ENCODE measurements around the gene LAPTM5.

LAPTM5 gene

GRCh38 chr1:30755334-30755733 is 2.2 kb downstream of the LAPTM5 start:
- DNase-seq = no peak

DNA sequence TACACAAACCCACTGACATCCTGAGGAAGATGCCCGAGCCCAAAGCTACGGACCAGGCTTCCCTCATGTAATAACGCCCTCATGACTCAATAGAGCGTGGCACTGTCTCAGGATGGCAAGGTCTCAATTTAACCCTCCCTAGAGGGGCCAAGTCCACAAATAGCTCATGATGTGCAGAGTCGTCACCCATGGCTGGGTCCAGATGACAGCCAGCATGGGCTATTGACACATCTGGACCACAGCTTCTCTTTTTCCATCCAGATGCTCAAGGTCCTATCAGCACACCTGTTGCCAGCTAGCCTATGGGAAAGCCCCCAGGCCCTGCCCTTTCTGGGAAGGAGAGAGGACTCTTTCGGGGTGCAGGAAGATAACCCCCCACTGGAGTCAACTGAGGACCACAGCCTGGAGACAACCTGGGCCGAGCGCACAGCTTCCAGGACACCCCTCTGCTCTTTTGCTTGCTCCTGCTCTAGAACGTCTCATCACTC is 2.8 kb downstream of the LAPTM5 start:
- DNase-seq = no peak

GRCh38 chr1:30753660-30754123 is 3.9 kb downstream of the LAPTM5 start:
- no peak for DNase-seq

GRCh38 chr1:30753118-30753517 is 4.5 kb downstream of the LAPTM5 start:
- DNase-seq = no peak

GRCh38 chr1:30752651-30752908 is 5.0 kb downstream of the LAPTM5 start:
- DNase-seq = no peak

- DNase-seq = no peak
Observed at GRCh38 chr1:30751830-30752650, 5.5 kb downstream of the LAPTM5 start.

DNA sequence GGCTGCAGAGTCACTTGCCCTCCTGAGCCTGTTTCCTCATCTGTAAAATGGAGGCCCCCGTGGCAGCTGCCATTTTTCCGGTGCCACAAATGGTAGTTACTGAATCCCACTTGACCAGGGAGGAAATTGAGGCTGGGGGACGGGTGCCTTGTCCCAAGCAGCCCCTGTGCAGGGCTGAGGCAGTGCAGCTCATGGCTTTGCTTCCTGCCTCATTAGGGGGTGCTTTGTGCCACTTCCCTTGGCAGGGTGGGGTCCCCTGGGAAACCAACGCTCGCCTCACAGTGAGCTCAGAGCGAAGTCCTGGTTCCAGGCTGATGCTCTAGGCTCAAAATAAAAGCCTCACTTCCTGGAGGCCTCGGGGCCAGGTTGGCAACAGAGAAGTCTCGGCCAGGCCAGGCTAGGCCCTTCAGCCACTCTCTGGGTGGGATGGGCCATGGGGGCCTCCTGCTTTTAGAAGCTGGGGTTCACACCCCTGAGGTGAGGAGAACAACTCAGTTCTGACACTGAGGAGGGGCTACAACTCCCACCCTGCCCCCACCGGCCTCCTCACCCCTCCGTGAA is 6.8 kb downstream of the LAPTM5 start:
- no peak for DNase-seq

DNA sequence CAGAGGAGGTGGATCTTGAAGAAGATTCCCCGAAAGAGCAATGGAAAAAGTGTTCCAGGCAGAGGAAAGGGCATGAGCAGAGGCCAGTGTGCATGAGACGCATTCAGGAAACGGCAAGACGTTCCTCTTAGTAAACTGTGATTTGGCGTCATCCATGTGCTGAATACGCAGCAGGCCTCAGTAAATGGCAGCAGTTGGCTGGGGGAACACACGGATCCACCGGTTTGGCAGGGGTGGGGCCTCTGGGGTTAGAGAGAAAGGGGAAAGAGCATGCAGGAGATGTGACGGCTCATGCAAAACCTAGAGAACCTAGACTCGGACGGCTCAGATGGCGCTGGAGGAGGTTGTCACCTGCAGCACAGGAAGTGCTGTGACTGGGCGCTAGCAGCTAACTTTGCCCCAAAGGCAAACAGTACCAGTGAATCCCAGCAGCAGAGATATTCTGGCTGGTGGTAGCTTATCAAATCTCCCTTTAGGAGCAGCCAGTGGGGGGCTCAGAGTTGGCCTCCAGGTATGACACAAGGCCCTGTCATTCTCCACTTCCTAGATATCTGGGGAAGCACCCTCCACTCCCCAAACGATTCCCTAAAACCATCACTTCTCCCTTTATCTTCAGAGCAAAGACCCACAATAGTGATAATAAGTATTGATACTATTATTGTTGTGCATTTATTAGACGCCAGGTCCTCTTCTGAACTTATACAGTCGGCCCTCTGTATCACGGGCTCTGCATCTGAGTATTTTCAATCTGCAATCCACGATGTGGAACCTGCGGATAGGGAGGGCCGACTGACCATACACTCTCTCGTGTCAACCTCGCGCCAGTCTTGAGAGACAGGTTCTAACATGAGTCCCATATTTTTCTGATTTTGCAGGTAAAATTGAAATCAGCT is 7.6 kb downstream of the LAPTM5 start:
- no peak for DNase-seq

DNA sequence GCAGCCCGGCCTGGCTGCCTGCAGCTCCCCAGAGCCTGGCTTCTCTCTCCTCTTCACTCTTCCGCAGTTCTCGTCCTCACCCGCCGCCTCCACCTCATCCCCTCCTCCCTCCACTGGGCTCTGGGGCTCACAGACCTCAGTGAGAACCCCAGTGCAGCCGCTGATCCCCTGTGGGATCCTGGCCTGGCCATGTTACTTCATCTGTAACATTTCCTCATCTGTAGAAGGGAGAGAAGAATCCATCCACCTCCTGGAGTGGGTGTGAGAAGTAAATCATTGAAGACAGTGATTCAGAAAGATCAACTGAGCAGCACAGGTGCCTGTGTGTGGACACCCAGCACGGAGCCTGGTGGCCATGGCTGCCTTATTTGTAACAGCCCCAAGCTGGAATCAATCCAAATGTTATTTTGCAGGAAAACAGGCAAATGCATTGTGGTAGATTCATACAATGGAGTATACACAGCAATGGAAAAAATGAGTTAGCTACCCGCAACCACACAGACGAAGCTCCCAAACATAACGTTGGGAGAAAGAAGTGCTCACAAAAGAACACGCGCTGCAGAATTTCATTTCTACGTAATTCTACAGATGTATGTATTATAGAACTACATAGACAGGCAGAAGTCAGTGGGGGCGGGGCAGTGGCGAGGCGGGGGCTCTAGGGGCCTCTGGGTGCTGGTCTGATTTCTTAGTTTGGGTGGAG is 8.7 kb downstream of the LAPTM5 start:
- DNase-seq = no peak

GRCh38 chr1:30748098-30748698 is 9.4 kb downstream of the LAPTM5 start:
- no peak for DNase-seq

DNA sequence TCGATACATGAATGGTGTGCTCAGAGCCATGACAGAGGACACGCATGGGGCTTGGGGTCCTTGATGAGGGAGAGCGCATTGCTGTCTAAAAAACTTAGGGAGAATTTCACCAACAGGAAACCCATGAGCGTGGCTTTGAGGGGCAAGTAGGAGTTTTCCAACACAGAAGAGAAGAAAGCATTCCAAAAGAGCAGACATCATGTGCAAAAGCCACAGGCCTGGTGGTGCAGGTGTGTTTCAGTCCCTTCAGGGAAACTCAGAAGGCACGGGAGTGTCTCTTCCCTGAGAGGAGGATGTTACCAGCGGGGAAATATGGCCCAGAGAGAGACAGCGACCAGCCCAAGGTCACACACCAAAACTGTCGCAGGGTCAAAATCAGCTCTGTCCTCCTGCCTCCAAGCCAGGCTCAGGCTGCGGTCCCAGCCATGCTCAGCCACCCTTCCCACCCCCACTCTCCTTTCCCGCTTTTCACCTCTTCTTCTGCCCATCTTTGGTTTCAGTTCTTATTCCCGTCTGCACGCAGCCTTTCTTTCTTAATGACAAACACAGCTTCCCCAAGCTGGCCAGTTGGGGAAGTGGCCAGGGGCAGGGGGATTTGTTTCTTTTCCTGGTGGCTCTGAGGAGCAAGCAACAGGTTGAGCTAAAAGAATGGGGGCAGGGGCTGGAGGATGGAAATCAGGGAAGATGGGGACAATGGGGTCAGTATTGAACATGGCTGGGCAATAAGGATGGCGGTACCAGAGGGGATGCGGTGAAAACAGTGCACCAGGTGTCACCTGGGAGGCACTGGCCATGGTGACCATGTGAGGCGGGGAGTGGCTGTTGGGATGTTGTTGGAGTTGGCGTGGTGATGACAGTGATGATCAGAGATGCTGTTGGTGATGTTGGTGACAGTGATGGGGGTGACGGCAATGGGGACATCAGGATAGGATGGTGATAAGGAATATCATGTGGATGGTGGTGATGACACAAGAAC is 10.3 kb downstream of the LAPTM5 start:
- no peak for DNase-seq

GRCh38 chr1:30746212-30747032 is 11.2 kb downstream of the LAPTM5 start:
- no peak for DNase-seq

GRCh38 chr1:30745834-30746208 is 11.8 kb downstream of the LAPTM5 start:
- DNase-seq = no peak

GRCh38 chr1:30745156-30745833 is 12.3 kb downstream of the LAPTM5 start:
- no peak for DNase-seq

GRCh38 chr1:30744060-30744756 is 13.4 kb downstream of the LAPTM5 start:
- no peak for DNase-seq

- DNase-seq = no peak
Observed at GRCh38 chr1:30743584-30744059, 14.0 kb downstream of the LAPTM5 start.

- no peak for DNase-seq
Observed at GRCh38 chr1:30742963-30743559, 14.5 kb downstream of the LAPTM5 start.

GRCh38 chr1:30742300-30742962 is 15.1 kb downstream of the LAPTM5 start:
- no peak for DNase-seq

All from 8988T (cell line).